Endodermal cell (in vitro differentiated cells): ENCODE results near the gene ASPG. TPM values are rescaled to one million over a fixed set of nuclear protein-coding genes. Genes with fewer than 3 reads are reported as not detected.

Source experiments
- DNase-seq: peaks from one replicate; pipeline ENCODE4 v3.0.0-alpha.2; 2017
- H3K27ac ChIP-seq: 2 replicates; pipeline ENCODE4 v1.5.1; 2013; ENCODE audit warnings: mild to moderate bottlenecking, low read depth, low read length, moderate library complexity
- H3K27me3 ChIP-seq: 2 replicates; pipeline ENCODE4 v1.6.1; 2013; ENCODE audit warnings: mild to moderate bottlenecking, low read length, moderate library complexity; ENCODE audit not compliant: insufficient read depth, control insufficient read depth, poor library complexity, severe bottlenecking
- H3K36me3 ChIP-seq: 2 replicates; pipeline ENCODE4 v1.7.0; 2013; ENCODE audit warnings: mild to moderate bottlenecking, low read length, moderate library complexity; ENCODE audit not compliant: control insufficient read depth, insufficient read depth
- H3K4me1 ChIP-seq: one replicate; pipeline ENCODE4 v1.7.0; 2013; ENCODE audit warnings: low read length; ENCODE audit not compliant: control insufficient read depth, insufficient read depth
- H3K4me3 ChIP-seq: 2 replicates; pipeline ENCODE4 v1.5.1; 2013; ENCODE audit warnings: mild to moderate bottlenecking, low read length, moderate library complexity
- H3K9ac ChIP-seq: 2 replicates; pipeline ENCODE4 v1.6.1; 2013; ENCODE audit warnings: mild to moderate bottlenecking, low read length, moderate library complexity; ENCODE audit not compliant: poor library complexity, severe bottlenecking; ENCODE audit errors: extremely low read depth
- H3K9me3 ChIP-seq: 2 replicates; pipeline ENCODE4 v1.6.1; 2013; ENCODE audit warnings: mild to moderate bottlenecking, low read length, moderate library complexity; ENCODE audit not compliant: control insufficient read depth
- H3K27ac Mint-ChIP-seq: 2 replicates; pipeline ENCODE4 v1.8.0; 2020; ENCODE audit warnings: mixed read lengths
- H3K27me3 Mint-ChIP-seq: 2 replicates; pipeline ENCODE4 v1.8.0; 2021; ENCODE audit warnings: mild to moderate bottlenecking, mixed read lengths; ENCODE audit not compliant: insufficient read depth
- H3K36me3 Mint-ChIP-seq: 2 replicates; pipeline ENCODE4 v1.8.0; 2020; ENCODE audit warnings: low read depth, mixed read lengths
- H3K4me1 Mint-ChIP-seq: 2 replicates; pipeline ENCODE4 v1.8.0; 2020; ENCODE audit warnings: mixed read lengths
- H3K4me3 Mint-ChIP-seq: 2 replicates; pipeline ENCODE4 v1.8.0; 2020; ENCODE audit warnings: mild to moderate bottlenecking, moderate library complexity, mixed read lengths
- H3K9me3 Mint-ChIP-seq: 2 replicates; pipeline ENCODE4 v1.8.0; 2020; ENCODE audit warnings: mild to moderate bottlenecking, mixed read lengths
- CTCF ChIP-seq: fragments of 200-600 bp; sonication (generic); conservative IDR thresholded peaks from 2 replicates; pipeline ENCODE4 v1.5.0; 2021; ENCODE audit warnings: antibody characterized with exemption, mild to moderate bottlenecking
- WGBS, 2 experiments: methylation state at CpG; one replicate each; pipeline versions ENCODE4 v1.1.5 to v1.1.7; 2013; ENCODE audit warnings: missing lambda C conversion rate in 2 of 2, mixed read lengths in 1 of 2; ENCODE audit not compliant: insufficient coverage in 1 of 2, insufficient read length in 1 of 2; 5-methylcytosine and 5-hydroxymethylcytosine counted together
- total RNA-seq, 2 donors: library from RNA; stranded (reverse); fragmentation: NEBNext Ultra II Directional in 1 of 2; extraction: Animal tissue kit (Norgen Biotek cat#: 25700) in 1 of 2; gene quantifications; 2 replicates in 1 of 2; 3 replicates in 1 of 2; pipeline ENCODE4 v1.2.1, GENCODE V29; 2021

ASPG gene
- total RNA-seq, 2 donors from 2014 or later: 0.71 to 1.4 TPM

GRCh38 chr14:104151026-104151381, 65.5 kb downstream of the ASPG start:
- H3K4me1 Mint-ChIP-seq: peaks cover 16% of the 10 kb centered on the region
- WGBS, 2 experiments: 86 to 93% methylated on average over 3 to 5 of the region's 5 CpGs

GRCh38 chr14:104151566-104152245, 66.2 kb downstream of the ASPG start:
- 92 to 94% methylated on average over 20 to 34 of the region's 34 CpGs for WGBS, 2 experiments
- Mint-ChIP-seq H3K4me1 (peaks cover 16% of the 10 kb centered on the region), H3K36me3 (peaks cover 7% of the 10 kb centered on the region), H3K27me3 (no peaks in the 10 kb centered on the region), H3K27ac (no peak overlapping the region), H3K4me3 (no peak overlapping the region), H3K9me3 (no peaks in the 10 kb centered on the region)
- no peak for DNase-seq
- Histone ChIP-seq H3K27me3 (no peaks in the 10 kb centered on the region), H3K9ac (no peak overlapping the region), H3K9me3 (no peaks in the 10 kb centered on the region), H3K36me3 (peaks cover 5% of the 10 kb centered on the region), H3K4me3 (no peak overlapping the region), H3K4me1 (peaks cover 7% of the 10 kb centered on the region), H3K27ac (peak overlapping the region; percentile 51)
- no peak for TF ChIP-seq CTCF

More at GRCh38 chr14:104151026-104151381, 65.5 kb downstream of the ASPG start:
- Histone ChIP-seq H3K9ac (no peak overlapping the region), H3K36me3 (peaks cover 5% of the 10 kb centered on the region), H3K27ac (no peak overlapping the region), H3K9me3 (no peaks in the 10 kb centered on the region), H3K4me1 (peaks cover 7% of the 10 kb centered on the region), H3K27me3 (no peaks in the 10 kb centered on the region), H3K4me3 (no peak overlapping the region)
- Mint-ChIP-seq H3K27me3 (no peaks in the 10 kb centered on the region), H3K27ac (no peak overlapping the region), H3K36me3 (peaks cover 7% of the 10 kb centered on the region), H3K4me3 (no peak overlapping the region), H3K9me3 (no peaks in the 10 kb centered on the region)
- no peak for TF ChIP-seq CTCF
- no peak for DNase-seq

GRCh38 chr14:104152246-104152575, 66.7 kb downstream of the ASPG start:
- Histone ChIP-seq H3K9me3 (no peaks in the 10 kb centered on the region), H3K36me3 (peaks cover 5% of the 10 kb centered on the region), H3K4me1 (peaks cover 7% of the 10 kb centered on the region), H3K9ac (no peak overlapping the region), H3K4me3 (no peak overlapping the region), H3K27me3 (no peaks in the 10 kb centered on the region), H3K27ac (no peak overlapping the region)
- H3K4me1 Mint-ChIP-seq: peaks cover 16% of the 10 kb centered on the region
- H3K9me3 Mint-ChIP-seq: no peaks in the 10 kb centered on the region
- H3K4me3 Mint-ChIP-seq: no peak overlapping the region
- DNase-seq: no peak
- H3K27ac Mint-ChIP-seq: no peak overlapping the region
- TF ChIP-seq CTCF: no peak
- WGBS, 2 experiments: 87 to 93% methylated on average over 13 to 14 of the region's 14 CpGs
- H3K27me3 Mint-ChIP-seq: no peaks in the 10 kb centered on the region
- H3K36me3 Mint-ChIP-seq: peaks cover 7% of the 10 kb centered on the region
